Transverse colon (tissue), 4 donors: Measurements from ENCODE around the gene EPB41L4B.

ENCODE experiments used
- EP300 ChIP-seq: sonication (generic); formaldehyde crosslinking; IDR thresholded peaks from one replicate; pipeline ENCODE4 v1.6.1; 2017; ENCODE audit warnings: antibody characterized with exemption, low read depth
- POLR2A ChIP-seq: fragments of 450-650 bp; IDR thresholded peaks from one replicate; pipeline ENCODE4 v1.6.1; 2016; ENCODE audit warnings: antibody characterized with exemption, mild to moderate bottlenecking, moderate library complexity
- POLR2AphosphoS5 ChIP-seq, 3 donors: sonication (generic); formaldehyde crosslinking; IDR thresholded peaks; one replicate each; pipeline ENCODE4 v1.6.1; 2016; ENCODE audit warnings: antibody characterized with exemption in 3 of 3
- TF ChIP-seq, protein P1 (sequence below), 5 experiments: fragments of 200-600 bp in 3 of 5; fragments of 450-650 bp in 2 of 5; sonication (generic) in 3 of 5; IDR thresholded peaks; 1 replicate in 2 of 5; 2 replicates in 3 of 5; pipeline ENCODE4 v1.5.1; 2016 to 2017; ENCODE audit warnings: antibody characterized with exemption in 5 of 5, inconsistent platforms in 3 of 5, mild to moderate bottlenecking in 2 of 5, moderate library complexity in 1 of 5

- TF ChIP-seq POLR2A (no peak), EP300 (no peak), POLR2AphosphoS5 (IDR thresholded peaks at IDR 0.05) (no peak)
- TF ChIP-seq, protein P1, sequence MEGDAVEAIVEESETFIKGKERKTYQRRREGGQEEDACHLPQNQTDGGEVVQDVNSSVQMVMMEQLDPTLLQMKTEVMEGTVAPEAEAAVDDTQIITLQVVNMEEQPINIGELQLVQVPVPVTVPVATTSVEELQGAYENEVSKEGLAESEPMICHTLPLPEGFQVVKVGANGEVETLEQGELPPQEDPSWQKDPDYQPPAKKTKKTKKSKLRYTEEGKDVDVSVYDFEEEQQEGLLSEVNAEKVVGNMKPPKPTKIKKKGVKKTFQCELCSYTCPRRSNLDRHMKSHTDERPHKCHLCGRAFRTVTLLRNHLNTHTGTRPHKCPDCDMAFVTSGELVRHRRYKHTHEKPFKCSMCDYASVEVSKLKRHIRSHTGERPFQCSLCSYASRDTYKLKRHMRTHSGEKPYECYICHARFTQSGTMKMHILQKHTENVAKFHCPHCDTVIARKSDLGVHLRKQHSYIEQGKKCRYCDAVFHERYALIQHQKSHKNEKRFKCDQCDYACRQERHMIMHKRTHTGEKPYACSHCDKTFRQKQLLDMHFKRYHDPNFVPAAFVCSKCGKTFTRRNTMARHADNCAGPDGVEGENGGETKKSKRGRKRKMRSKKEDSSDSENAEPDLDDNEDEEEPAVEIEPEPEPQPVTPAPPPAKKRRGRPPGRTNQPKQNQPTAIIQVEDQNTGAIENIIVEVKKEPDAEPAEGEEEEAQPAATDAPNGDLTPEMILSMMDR (IDR thresholded peaks at IDR 0.05): no peak
Observed at GRCh38 chr9:109149722-109150121, 171.1 kb downstream of the EPB41L4B start.
